Measurements from ENCODE around the gene SPOCK1. TPM values are rescaled to one million over a fixed set of nuclear protein-coding genes. Genes with fewer than 3 reads are reported as not detected.
A peak's percentile ranks its signal among the peaks of the same experiment; 100 is the strongest.

The SPOCK1 gene
- total and polyA plus RNA-seq, 2 experiments from 2014 or later, result 5.6 to 10.1 TPM

DNA sequence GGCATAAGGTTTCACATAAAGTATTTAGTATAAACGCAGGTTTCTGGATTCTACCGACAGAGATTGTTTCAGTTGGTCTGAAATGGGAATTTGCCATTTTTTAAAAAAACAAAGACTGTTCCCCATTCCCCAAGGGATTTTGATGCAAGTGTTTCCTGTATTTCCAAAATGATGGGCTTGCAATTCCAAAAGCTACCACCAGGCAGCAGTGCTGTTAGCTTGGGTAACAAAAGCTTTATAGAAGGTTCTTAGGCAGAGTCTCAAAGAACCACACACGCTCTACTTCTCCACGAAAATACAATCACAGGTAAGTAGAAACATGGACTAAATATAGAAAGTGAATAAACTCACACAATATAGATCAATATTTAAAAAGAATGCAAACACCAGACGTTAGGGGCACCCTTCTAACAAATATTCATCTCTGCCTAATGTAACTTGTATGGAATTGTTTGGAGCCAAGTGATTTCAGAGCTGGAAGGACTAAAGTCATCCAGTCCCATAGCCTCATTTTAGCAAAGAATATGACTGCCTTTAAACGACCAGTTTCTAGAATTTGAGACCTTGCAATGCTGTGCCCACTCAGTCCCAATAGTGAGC lies 154.3 kb downstream of the SPOCK1 start:
- Histone ChIP-seq H3K79me2 (no peaks in the 10 kb centered on the region), H3K4me1 (ENCODE audit: insufficient read depth) (no peaks in the 10 kb centered on the region), H3K9me2 (replicated peaks; ENCODE audit: insufficient read depth) (no peaks in the 10 kb centered on the region), H3K4me3 (no peak overlapping the region), H3K4me2 (no peak overlapping the region), H3K9me3 (ENCODE audit: low read depth) (no peaks in the 10 kb centered on the region), H3K36me3 (replicated peaks; ENCODE audit: insufficient read depth, low read depth) (no peaks in the 10 kb centered on the region), H3K27me3 (peaks cover 4% of the 10 kb centered on the region), H4K20me1 (ENCODE audit: insufficient read depth, poor library complexity, severe bottlenecking) (no peaks in the 10 kb centered on the region), H3K27ac (no peak overlapping the region), H2AFZ (no peak overlapping the region)
- TF ChIP-seq CTCF (IDR thresholded peaks at IDR 0.05; ENCODE audit: poor library complexity) (peak; percentile 56), EZH2phosphoT487 (IDR thresholded peaks at IDR 0.05; ENCODE audit: low read depth, severe bottlenecking, unreplicated experiment) (no peak), EZH2 (IDR thresholded peaks at IDR 0.05; ENCODE audit: borderline replicate concordance) (no peak)
- 25% methylated on average over 6 of the region's 6 CpGs for WGBS (ENCODE audit: low lambda C conversion rate, missing lambda C conversion rate)
- peak; percentile 39 for DNase-seq (ENCODE audit: low spot score)

- H3K4me2 ChIP-seq, result no peak overlapping the region
- H3K27ac ChIP-seq, result no peak overlapping the region
- no peaks in the 10 kb centered on the region for H3K36me3 ChIP-seq (replicated peaks; ENCODE audit: insufficient read depth, low read depth)
- no peaks in the 10 kb centered on the region for H3K4me1 ChIP-seq (ENCODE audit: insufficient read depth)
- H3K9me2 ChIP-seq (replicated peaks; ENCODE audit: insufficient read depth), result no peaks in the 10 kb centered on the region
- H3K79me2 ChIP-seq, result no peaks in the 10 kb centered on the region
- no peak for DNase-seq (ENCODE audit: low spot score)
- no peak overlapping the region for H3K4me3 ChIP-seq
- H2AFZ ChIP-seq, result no peak overlapping the region
- TF ChIP-seq CTCF (IDR thresholded peaks at IDR 0.05; ENCODE audit: poor library complexity), result no peak
- TF ChIP-seq EZH2phosphoT487 (IDR thresholded peaks at IDR 0.05; ENCODE audit: low read depth, severe bottlenecking, unreplicated experiment), result no peak
- no peak for TF ChIP-seq EZH2 (IDR thresholded peaks at IDR 0.05; ENCODE audit: borderline replicate concordance)
- H3K9me3 ChIP-seq (ENCODE audit: low read depth), result no peaks in the 10 kb centered on the region
- peaks cover under 1% of the 10 kb centered on the region for H3K27me3 ChIP-seq
- 87% methylated on average over 4 of the region's 4 CpGs for WGBS (ENCODE audit: low lambda C conversion rate, missing lambda C conversion rate)
- no peaks in the 10 kb centered on the region for H4K20me1 ChIP-seq (ENCODE audit: insufficient read depth, poor library complexity, severe bottlenecking)
Measured at GRCh38 chr5:137344021-137344420, 155.1 kb downstream of the SPOCK1 start.

DNA sequence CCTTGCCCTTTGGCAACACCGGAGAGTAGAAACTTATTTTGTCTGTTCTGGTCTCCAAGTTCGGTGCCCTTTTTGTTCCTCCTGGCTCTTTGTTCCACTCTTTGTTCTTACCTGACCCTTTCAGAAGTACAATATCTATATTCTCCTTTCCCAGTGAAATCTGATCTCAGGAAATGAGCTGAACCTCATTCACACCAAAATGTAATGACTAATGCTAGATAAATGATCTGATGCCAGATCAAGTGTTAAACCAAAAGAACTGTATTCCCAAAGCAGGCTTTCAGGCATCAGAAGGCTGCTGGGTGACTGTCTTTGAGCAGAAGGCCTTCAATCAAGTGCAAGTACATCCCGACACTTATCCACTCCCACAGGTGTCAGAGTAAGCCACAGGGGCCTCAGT lies 156.4 kb downstream of the SPOCK1 start:
- WGBS (ENCODE audit: low lambda C conversion rate, missing lambda C conversion rate), result 87% methylated on average over 3 of the region's 3 CpGs
- H3K27ac ChIP-seq, result no peak overlapping the region
- TF ChIP-seq CTCF (IDR thresholded peaks at IDR 0.05; ENCODE audit: poor library complexity), result no peak
- TF ChIP-seq EZH2phosphoT487 (IDR thresholded peaks at IDR 0.05; ENCODE audit: low read depth, severe bottlenecking, unreplicated experiment), result no peak
- no peak for TF ChIP-seq EZH2 (IDR thresholded peaks at IDR 0.05; ENCODE audit: borderline replicate concordance)
- H4K20me1 ChIP-seq (ENCODE audit: insufficient read depth, poor library complexity, severe bottlenecking), result no peaks in the 10 kb centered on the region
- H3K27me3 ChIP-seq, result no peaks in the 10 kb centered on the region
- H3K4me3 ChIP-seq, result no peak overlapping the region
- no peaks in the 10 kb centered on the region for H3K79me2 ChIP-seq
- no peak overlapping the region for H2AFZ ChIP-seq
- H3K9me3 ChIP-seq (ENCODE audit: low read depth), result no peaks in the 10 kb centered on the region
- no peaks in the 10 kb centered on the region for H3K4me1 ChIP-seq (ENCODE audit: insufficient read depth)
- no peaks in the 10 kb centered on the region for H3K9me2 ChIP-seq (replicated peaks; ENCODE audit: insufficient read depth)
- no peak overlapping the region for H3K4me2 ChIP-seq
- DNase-seq (ENCODE audit: low spot score), result no peak
- no peaks in the 10 kb centered on the region for H3K36me3 ChIP-seq (replicated peaks; ENCODE audit: insufficient read depth, low read depth)

All from hepatocyte (in vitro differentiated cells).